Measurements from ENCODE around the gene VIPR2. TPM values are rescaled to one million over a fixed set of nuclear protein-coding genes. Genes with fewer than 3 reads are reported as not detected.

Gene VIPR2
- total and polyA plus RNA-seq, 2 of the 13 experiments (the other 11 are each of a cell fraction or from before 2014, with no cell fraction given), result not detected

DNA sequence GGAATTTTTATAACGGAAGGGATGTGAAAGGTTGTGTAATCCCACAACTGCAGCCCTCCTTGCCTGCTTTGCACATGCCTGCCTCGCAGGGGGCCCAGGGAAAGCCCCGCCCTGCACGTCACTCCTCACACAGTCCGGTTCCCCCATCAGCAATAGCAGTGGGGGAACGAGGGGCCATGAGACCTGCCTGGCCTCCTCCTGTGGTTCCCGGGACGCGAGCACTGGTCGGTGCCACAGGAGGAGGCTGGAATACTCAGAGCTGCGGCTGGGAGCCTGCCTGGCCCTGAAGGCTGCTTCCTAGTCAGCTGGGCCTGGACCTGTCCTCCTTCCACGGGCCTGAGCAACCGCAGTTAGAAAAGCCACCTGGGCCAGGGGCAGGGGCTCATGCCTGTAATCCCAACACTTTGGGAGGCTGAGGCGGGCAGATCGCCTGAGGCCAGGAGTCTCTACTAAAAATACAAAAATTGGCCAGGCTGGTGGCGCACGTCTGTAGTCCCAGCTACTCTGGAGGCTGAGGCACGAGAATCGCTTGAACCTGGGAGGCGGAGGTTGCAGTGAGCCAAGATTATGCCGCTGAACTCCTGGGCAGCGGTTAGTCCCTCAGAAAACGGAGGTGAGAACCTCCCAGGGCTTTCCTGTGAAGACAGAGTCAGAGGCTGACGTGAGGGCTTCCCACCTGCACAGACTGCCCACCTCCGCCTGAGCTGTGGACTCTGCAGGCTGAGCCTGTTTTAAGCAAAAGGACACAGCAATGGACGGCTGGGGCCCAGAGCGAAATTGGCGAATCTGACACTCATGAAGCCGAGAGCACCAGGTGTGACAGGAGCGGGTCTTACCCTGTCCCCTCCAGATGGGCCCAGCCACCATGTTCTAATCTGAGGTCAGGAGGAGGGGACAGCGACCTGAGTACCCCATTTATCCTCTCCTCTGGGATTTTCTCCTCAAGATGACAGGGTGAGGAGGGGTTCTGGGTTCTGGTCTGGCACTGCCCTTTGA is 52.9 kb downstream of the VIPR2 start:
- TF ChIP-seq PITX1 (CRISPR knock-in tag; IDR thresholded peaks at IDR 0.05), result no peak
- TF ChIP-seq CEBPB (IDR thresholded peaks at IDR 0.05; ENCODE audit: borderline replicate concordance, low read depth, low read length), result 0 out of 2 replicates have a peak, but pooled peaks have one; percentile 2
- no peak for TF ChIP-seq ZNF326 (CRISPR knock-in tag; IDR thresholded peaks at IDR 0.05; ENCODE audit: borderline replicate concordance)
- Histone ChIP-seq H4K20me1 (ENCODE audit: insufficient read depth, low read length) (no peaks in the 10 kb centered on the region), H3K4me2 (ENCODE audit: low read depth, low read length) (no peak overlapping the region), H3K4me3 (replicated peaks in 1 of 3; ENCODE audit: insufficient read depth in 1 of 3, low read depth in 2 of 3, low read length in 3 of 3) (no peak overlapping the region), H3K27ac (ENCODE audit: extremely low read length, insufficient read depth, low read length) (no peak overlapping the region), H3K79me2 (ENCODE audit: insufficient read depth, low read length) (no peaks in the 10 kb centered on the region), H3K27me3 (ENCODE audit: control insufficient read depth in 1 of 2, insufficient read depth in 2 of 2, low read length in 2 of 2) (peaks cover 3 to 56% of the 10 kb centered on the region in 2 experiments; a peak in 3 of 5 replicates), H3K9ac (ENCODE audit: insufficient read depth, low read depth, low read length) (no peak overlapping the region), H3K4me1 (ENCODE audit: insufficient read depth, low read length) (no peaks in the 10 kb centered on the region), H2AFZ (ENCODE audit: low read length) (no peak overlapping the region), H3K36me3 (replicated peaks in 1 of 2; ENCODE audit: control insufficient read depth in 1 of 2, insufficient read depth in 2 of 2, low read length in 2 of 2) (no peaks in the 10 kb centered on the region), H3K9me3 (ENCODE audit: low read length) (no peaks in the 10 kb centered on the region)
- ATAC-seq (0 out of 3 replicates have a peak, but pooled peaks have one; percentile 28), FAIRE-seq (no peak), DNase-seq (ENCODE audit: low spot score) (no peak)
- ChIA-PET CTCF (ENCODE audit: low intra/inter-chr PET ratio, low total read pairs) (no interaction called here), POLR2A (no interaction called here)
- 50% methylated on average over 13 of the region's 31 CpGs for WGBS (ENCODE audit: low lambda C conversion rate)
- in situ Hi-C loops (cut with HindIII; ENCODE audit: extremely low pct_ligation_motif_present, low pct_unique_long_range_greater_than_20kb) (no loop called here), intact Hi-C loops (cut with micrococcal nuclease; ENCODE audit: unreplicated experiment) (no loop called here)
- BruUV-seq (replicated peaks), result no TSS peak

DNA sequence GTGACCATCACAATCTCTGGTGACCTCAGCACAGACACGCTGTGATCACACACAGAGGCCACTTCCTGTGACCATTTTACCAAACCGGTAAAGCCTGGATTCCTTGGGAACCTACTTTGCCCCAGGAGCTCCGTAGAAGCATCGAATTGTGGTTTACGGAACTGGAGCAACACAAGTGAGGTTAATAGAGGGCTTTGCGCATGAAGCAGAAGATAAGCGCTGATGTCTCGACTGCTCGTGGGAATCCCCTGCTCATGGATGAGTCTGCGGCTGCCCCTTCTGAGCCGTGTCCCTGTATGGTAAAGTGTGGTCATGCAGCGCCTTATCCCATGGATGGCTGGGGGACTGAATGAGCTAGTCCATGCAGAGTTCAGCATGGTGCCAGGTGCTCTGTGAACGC is 53.6 kb downstream of the VIPR2 start:
- ATAC-seq (no peak), DNase-seq (ENCODE audit: low spot score) (no peak), FAIRE-seq (no peak)
- Histone ChIP-seq H3K27ac (ENCODE audit: extremely low read length, insufficient read depth, low read length) (no peak overlapping the region), H3K27me3 (ENCODE audit: control insufficient read depth in 1 of 2, insufficient read depth in 2 of 2, low read length in 2 of 2) (peaks cover 1 to 49% of the 10 kb centered on the region in 2 experiments; a peak in 3 of 5 replicates), H3K4me2 (ENCODE audit: low read depth, low read length) (no peak overlapping the region), H3K4me3 (replicated peaks in 1 of 3; ENCODE audit: insufficient read depth in 1 of 3, low read depth in 2 of 3, low read length in 3 of 3) (no peak overlapping the region), H3K4me1 (ENCODE audit: insufficient read depth, low read length) (no peaks in the 10 kb centered on the region), H3K9ac (ENCODE audit: insufficient read depth, low read depth, low read length) (no peak overlapping the region), H4K20me1 (ENCODE audit: insufficient read depth, low read length) (no peaks in the 10 kb centered on the region), H3K36me3 (replicated peaks in 1 of 2; ENCODE audit: control insufficient read depth in 1 of 2, insufficient read depth in 2 of 2, low read length in 2 of 2) (no peaks in the 10 kb centered on the region), H3K79me2 (ENCODE audit: insufficient read depth, low read length) (no peaks in the 10 kb centered on the region), H3K9me3 (ENCODE audit: low read length) (no peaks in the 10 kb centered on the region), H2AFZ (ENCODE audit: low read length) (no peak overlapping the region)
- POLR2A ChIA-PET, result no interaction called here
- BruUV-seq (replicated peaks), result no TSS peak
- CTCF ChIA-PET (ENCODE audit: low intra/inter-chr PET ratio, low total read pairs), result no interaction called here
- intact Hi-C loops (cut with micrococcal nuclease; ENCODE audit: unreplicated experiment) (no loop called here), in situ Hi-C loops (cut with HindIII; ENCODE audit: extremely low pct_ligation_motif_present, low pct_unique_long_range_greater_than_20kb) (no loop called here)
- WGBS (ENCODE audit: low lambda C conversion rate), result 62% methylated on average over 13 of the region's 13 CpGs
- no peak for TF ChIP-seq MAFK (conservative IDR thresholded peaks at IDR 0.05 in 1 of 2, IDR thresholded peaks at IDR 0.05 in 1 of 2; ENCODE audit: low read length in 2 of 2)
- no peak for TF ChIP-seq DBP (CRISPR knock-in tag; IDR thresholded peaks at IDR 0.05; ENCODE audit: not compliant biosample characterization)
- no peak for TF ChIP-seq ZNF83 (CRISPR knock-in tag; IDR thresholded peaks at IDR 0.05; ENCODE audit: borderline replicate concordance)
- no peak for TF ChIP-seq ZNF407 (CRISPR knock-in tag; IDR thresholded peaks at IDR 0.05; ENCODE audit: not compliant biosample characterization)
